Epithelial cell of proximal tubule (primary cell): ENCODE data around the gene STAG1. TPM values are rescaled to one million over a fixed set of nuclear protein-coding genes. Genes with fewer than 3 reads are reported as not detected.
"Not testable (repeated sequence)": the region's sequence is repeated elsewhere in the genome, so short reads cannot be mapped to it uniquely, and the experiment has no call there.

ENCODE experiments used
- DNase-seq: peaks from one replicate; pipeline ENCODE4 v3.0.0-alpha.2; 2011; ENCODE audit warnings: low read depth
- H3K4me3 ChIP-seq: 2 replicates; pipeline ENCODE4 v1.5.1; 2011; ENCODE audit warnings: low read depth, mild to moderate bottlenecking, low read length
- total RNA-seq: library from RNA; depleted of rRNA; stranded (reverse); fragments of >200 nt; gene quantifications from 2 replicates; pipeline ENCODE4 v1.2.3, GENCODE V29; 2015
- TF ChIP-seq, protein P1 (sequence below): conservative IDR thresholded peaks from 2 replicates; pipeline ENCODE4 v1.5.1; 2012; ENCODE audit warnings: low read depth, mild to moderate bottlenecking, low read length

STAG1 gene
- 16.3 and 18.4 TPM in 2 replicates for total RNA-seq

DNA sequence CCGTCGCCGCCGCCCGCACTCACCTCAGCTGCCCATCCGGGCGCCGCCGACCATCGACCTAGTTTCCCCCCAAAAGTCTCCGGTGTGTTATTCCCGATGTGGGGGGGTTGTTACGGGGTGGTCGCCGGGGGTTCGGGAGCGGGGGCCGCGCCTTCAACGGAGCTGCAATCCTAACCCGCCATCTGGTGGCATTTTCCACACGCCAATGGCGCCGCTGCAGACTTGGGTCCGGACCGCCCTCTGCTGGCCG is at the start of gene STAG1:
TSS of gene STAG1 (minus strand) at position 207 of the 250 bp plus-strand sequence. CDS start 121,480 bp downstream, outside the sequence.
- no peak for DNase-seq
- peak within 1 kb of the TSS; percentile 71 for H3K4me3 ChIP-seq
- TF ChIP-seq, protein P1, sequence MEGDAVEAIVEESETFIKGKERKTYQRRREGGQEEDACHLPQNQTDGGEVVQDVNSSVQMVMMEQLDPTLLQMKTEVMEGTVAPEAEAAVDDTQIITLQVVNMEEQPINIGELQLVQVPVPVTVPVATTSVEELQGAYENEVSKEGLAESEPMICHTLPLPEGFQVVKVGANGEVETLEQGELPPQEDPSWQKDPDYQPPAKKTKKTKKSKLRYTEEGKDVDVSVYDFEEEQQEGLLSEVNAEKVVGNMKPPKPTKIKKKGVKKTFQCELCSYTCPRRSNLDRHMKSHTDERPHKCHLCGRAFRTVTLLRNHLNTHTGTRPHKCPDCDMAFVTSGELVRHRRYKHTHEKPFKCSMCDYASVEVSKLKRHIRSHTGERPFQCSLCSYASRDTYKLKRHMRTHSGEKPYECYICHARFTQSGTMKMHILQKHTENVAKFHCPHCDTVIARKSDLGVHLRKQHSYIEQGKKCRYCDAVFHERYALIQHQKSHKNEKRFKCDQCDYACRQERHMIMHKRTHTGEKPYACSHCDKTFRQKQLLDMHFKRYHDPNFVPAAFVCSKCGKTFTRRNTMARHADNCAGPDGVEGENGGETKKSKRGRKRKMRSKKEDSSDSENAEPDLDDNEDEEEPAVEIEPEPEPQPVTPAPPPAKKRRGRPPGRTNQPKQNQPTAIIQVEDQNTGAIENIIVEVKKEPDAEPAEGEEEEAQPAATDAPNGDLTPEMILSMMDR, result peak; percentile 79

DNA sequence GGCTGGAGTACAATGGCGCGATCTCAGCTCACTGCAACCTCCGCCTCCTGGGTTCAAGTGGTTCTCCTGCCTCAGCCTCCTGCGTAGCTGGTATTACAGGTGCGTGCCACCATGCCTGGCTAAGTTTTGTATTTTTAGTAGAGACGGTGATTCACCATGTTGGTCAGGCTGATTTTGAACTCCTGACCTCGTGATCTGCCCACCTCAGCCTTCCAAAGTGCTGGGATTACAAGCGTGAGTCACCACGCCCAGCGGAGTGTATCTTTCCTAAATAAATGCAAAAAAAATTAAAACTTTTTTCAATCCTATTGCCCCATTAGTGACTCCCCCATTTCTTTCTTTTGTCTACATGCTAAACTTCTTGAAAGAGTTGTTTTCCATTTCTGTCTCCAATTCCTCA is 49.0 kb upstream of the STAG1 start:
- H3K4me3 ChIP-seq, DNase-seq: not testable (repeated sequence)

DNA sequence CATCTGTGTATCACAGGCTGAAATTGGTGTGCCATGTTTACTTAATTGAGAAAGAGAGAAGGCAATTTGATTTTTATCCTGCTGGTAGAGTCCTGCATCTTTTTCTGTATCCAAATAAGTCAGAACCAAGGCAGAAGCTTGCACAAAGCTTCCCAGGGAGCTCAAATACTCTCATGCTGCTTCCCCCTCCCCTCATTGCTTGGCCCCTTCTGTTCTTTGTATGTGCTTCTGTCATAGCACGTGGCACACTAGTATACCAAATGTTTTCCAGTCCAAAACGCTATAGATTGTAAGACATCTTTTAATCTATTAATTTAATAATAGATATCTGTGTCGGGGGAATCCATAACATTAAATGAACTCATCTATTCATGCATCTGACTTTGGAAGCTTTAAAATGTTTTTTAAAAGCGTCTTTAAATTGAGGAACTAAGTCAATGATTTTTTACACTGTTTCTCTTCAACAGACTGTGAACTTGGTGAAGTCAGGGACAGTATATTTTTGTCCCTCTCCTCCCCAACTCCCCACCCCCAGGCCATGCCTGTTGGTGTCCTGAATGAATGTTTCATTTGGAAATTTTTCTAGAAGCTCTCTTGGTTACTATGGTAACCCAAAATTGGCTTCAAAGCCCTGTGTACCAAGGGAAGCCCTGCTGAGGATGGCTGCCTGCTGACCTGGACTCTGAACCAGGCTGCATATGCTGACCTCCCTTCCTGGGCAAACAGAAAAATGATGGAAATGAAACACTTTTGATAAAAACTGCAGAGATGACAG is 40.6 kb upstream of the STAG1 start:
- TF ChIP-seq, protein P1, result no peak
- DNase-seq, result no peak
- no peak overlapping the region for H3K4me3 ChIP-seq

DNA sequence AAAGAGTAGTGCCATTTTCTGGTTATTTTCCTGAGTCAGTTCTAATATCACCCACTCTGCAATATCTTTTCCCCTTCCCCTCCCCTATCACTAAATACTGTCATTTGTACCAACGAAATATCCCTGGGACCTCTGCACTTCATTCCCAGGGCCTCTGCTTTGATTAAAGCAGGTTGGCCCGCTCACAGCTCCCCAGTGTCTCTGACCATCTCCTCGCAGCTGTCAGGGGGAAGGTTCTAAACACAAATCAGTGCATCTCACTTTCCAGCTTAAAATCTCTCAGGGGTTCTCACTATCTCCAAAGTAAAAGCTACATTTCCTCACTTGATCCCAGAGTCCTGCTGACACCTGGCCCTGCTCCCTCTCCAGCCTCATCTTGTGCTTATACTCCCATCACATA is 38.6 kb upstream of the STAG1 start:
- H3K4me3 ChIP-seq, result no peak overlapping the region
- no peak for DNase-seq
- TF ChIP-seq, protein P1, result no peak

DNA sequence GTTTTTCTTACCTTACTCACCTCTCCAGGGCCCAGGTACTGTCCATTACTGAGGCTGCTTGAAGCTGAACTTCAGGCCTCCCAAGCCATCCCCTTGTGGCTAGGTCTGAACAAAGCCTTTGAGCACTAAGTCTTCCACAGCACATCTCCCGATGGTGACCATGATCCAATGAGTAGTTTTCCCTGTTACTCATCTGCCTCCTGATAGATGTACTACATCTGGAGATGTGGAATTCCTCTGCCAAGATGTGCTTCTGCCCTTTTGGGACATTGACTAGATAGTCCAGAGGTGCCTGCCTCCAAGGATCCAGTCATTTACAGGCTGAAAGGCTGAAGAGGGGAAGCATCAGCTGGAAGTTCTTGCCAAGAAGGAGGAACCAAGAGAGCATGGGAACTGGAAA is 37.8 kb upstream of the STAG1 start:
- no peak overlapping the region for H3K4me3 ChIP-seq
- DNase-seq, result no peak
- TF ChIP-seq, protein P1, result no peak

DNA sequence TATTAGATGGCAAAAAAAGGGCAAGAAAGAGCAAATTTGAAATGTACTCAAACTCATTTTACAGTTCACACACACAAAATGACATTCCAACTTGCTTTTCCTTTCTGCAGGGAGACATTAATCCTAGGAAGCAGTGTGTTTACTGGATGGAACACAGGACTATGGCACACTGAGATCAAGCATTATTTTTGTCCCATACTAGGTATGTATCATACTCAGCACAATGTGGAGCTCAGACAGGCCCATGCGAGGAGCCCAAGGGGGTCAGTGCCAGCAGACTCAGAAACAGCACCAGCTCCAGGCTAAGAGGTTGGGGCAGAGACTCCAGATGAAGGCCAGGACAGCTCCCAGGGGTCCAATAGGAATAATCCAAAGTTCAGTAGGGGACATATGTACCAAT is 36.0 kb upstream of the STAG1 start:
- TF ChIP-seq, protein P1, result no peak
- DNase-seq, result no peak
- no peak overlapping the region for H3K4me3 ChIP-seq

DNA sequence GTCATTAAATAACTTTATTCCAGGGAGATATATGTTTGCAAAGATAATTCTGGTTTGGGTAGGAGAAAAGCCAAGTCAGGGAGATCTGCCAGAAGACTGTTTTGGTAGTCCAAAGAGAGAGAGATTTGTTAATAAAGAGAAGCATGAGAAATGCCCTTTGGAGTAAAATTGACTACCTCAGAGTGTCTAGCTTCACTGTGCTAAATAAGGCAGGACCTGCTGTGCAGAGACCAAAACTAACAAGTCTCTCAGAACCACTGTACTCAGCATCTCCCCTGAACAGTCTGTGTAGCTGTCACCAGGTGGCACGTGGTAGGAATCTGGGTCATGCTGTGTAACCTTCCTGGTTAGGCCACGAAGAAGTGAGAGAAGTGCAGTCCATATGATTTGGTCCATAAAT is 35.2 kb upstream of the STAG1 start:
- DNase-seq, result no peak
- TF ChIP-seq, protein P1, result no peak
- no peak overlapping the region for H3K4me3 ChIP-seq
